Activated naive CD8-positive, alpha-beta T cell treated with anti-CD3 and anti-CD28 coated beads for 36 hours (primary cell): ENCODE data around the gene RPL22L1. TPM values are rescaled to one million over a fixed set of nuclear protein-coding genes. Genes with fewer than 3 reads are reported as not detected.
"Not testable (repeated sequence)": the region's sequence is repeated elsewhere in the genome, so short reads cannot be mapped to it uniquely, and the experiment has no call there.

ENCODE experiments used
- DNase-seq: peaks from one replicate; pipeline ENCODE4 v3.0.0; 2021
- H3K27ac Mint-ChIP-seq: one replicate; pipeline ENCODE4 v1.8.0; 2022; ENCODE audit warnings: mild to moderate bottlenecking, moderate library complexity, mixed read lengths
- H3K27me3 Mint-ChIP-seq: one replicate; pipeline ENCODE4 v1.8.0; 2022; ENCODE audit warnings: mild to moderate bottlenecking, mixed read lengths
- H3K36me3 Mint-ChIP-seq: one replicate; pipeline ENCODE4 v1.8.0; 2021; ENCODE audit warnings: mild to moderate bottlenecking, mixed read lengths
- H3K4me1 Mint-ChIP-seq: one replicate; pipeline ENCODE4 v1.8.0; 2021; ENCODE audit warnings: mixed read lengths
- H3K4me3 Mint-ChIP-seq: one replicate; pipeline ENCODE4 v1.8.0; 2022; ENCODE audit warnings: mild to moderate bottlenecking, moderate library complexity, mixed read lengths
- H3K9me3 Mint-ChIP-seq: one replicate; pipeline ENCODE4 v1.8.0; 2022; ENCODE audit warnings: mixed read lengths
- total RNA-seq, 2 experiments: library from RNA; stranded (reverse); gene quantifications; one replicate each; pipeline ENCODE4 v1.2.3, GENCODE V29; 2021

The RPL22L1 gene
- total RNA-seq, 2 experiments from 2014 or later, result 376 to 395 TPM

- Mint-ChIP-seq H3K4me1 (no peaks in the 10 kb centered on the region), H3K27me3 (no peaks in the 10 kb centered on the region)
These were observed 26.8 kb upstream of the RPL22L1 start for GRCh38 chr3:170896781-170897180.

GRCh38 chr3:170896333-170896732, 26.3 kb upstream of the RPL22L1 start:
- H3K4me3 Mint-ChIP-seq, H3K4me1 Mint-ChIP-seq, H3K27ac Mint-ChIP-seq, DNase-seq, H3K27me3 Mint-ChIP-seq, H3K9me3 Mint-ChIP-seq: not testable (repeated sequence)
- peaks cover 35% of the 10 kb centered on the region for H3K36me3 Mint-ChIP-seq

More at GRCh38 chr3:170896781-170897180, 26.8 kb upstream of the RPL22L1 start:
- Mint-ChIP-seq H3K27ac (no peak overlapping the region), H3K36me3 (peaks cover 36% of the 10 kb centered on the region), H3K9me3 (peaks cover 2% of the 10 kb centered on the region), H3K4me3 (no peak overlapping the region)
- no peak for DNase-seq

GRCh38 chr3:170893895-170894294, 23.9 kb upstream of the RPL22L1 start:
- H3K27me3 Mint-ChIP-seq, result no peaks in the 10 kb centered on the region

GRCh38 chr3:170889630-170890029, 19.6 kb upstream of the RPL22L1 start:
- Mint-ChIP-seq H3K4me3 (no peak overlapping the region), H3K4me1 (no peaks in the 10 kb centered on the region), H3K27me3 (no peaks in the 10 kb centered on the region), H3K27ac (no peak overlapping the region), H3K36me3 (peaks cover 2% of the 10 kb centered on the region), H3K9me3 (no peaks in the 10 kb centered on the region)
- DNase-seq, result no peak

More at GRCh38 chr3:170893895-170894294, 23.9 kb upstream of the RPL22L1 start:
- H3K4me1 Mint-ChIP-seq, result no peaks in the 10 kb centered on the region
- peaks cover 27% of the 10 kb centered on the region for H3K36me3 Mint-ChIP-seq
- peaks cover 2% of the 10 kb centered on the region for H3K9me3 Mint-ChIP-seq
- H3K27ac Mint-ChIP-seq, result no peak overlapping the region
- H3K4me3 Mint-ChIP-seq, result no peak overlapping the region
- no peak for DNase-seq

- H3K27ac Mint-ChIP-seq, result no peak overlapping the region
- no peaks in the 10 kb centered on the region for H3K4me1 Mint-ChIP-seq
- no peaks in the 10 kb centered on the region for H3K27me3 Mint-ChIP-seq
- H3K4me3 Mint-ChIP-seq, result no peak overlapping the region
- peaks cover under 1% of the 10 kb centered on the region for H3K36me3 Mint-ChIP-seq
- no peak for DNase-seq
- H3K9me3 Mint-ChIP-seq, result no peaks in the 10 kb centered on the region
These were observed 19.1 kb upstream of the RPL22L1 start for GRCh38 chr3:170889132-170889531.

- DNase-seq, H3K4me3 Mint-ChIP-seq, H3K36me3 Mint-ChIP-seq, H3K4me1 Mint-ChIP-seq, H3K9me3 Mint-ChIP-seq, H3K27ac Mint-ChIP-seq, H3K27me3 Mint-ChIP-seq: not testable (repeated sequence)
These were observed 14.3 kb upstream of the RPL22L1 start for GRCh38 chr3:170884109-170884930.

- DNase-seq, result not testable (repeated sequence)
These were observed 8.7 kb upstream of the RPL22L1 start for GRCh38 chr3:170878688-170879087.

GRCh38 chr3:170877311-170877710, 7.3 kb upstream of the RPL22L1 start:
- not testable (repeated sequence) for DNase-seq, H3K27me3 Mint-ChIP-seq, H3K36me3 Mint-ChIP-seq, H3K4me3 Mint-ChIP-seq, H3K4me1 Mint-ChIP-seq, H3K9me3 Mint-ChIP-seq, H3K27ac Mint-ChIP-seq

More at GRCh38 chr3:170878688-170879087, 8.7 kb upstream of the RPL22L1 start:
- H3K27ac Mint-ChIP-seq, H3K4me1 Mint-ChIP-seq, H3K9me3 Mint-ChIP-seq, H3K27me3 Mint-ChIP-seq, H3K4me3 Mint-ChIP-seq, H3K36me3 Mint-ChIP-seq: not testable (repeated sequence)

GRCh38 chr3:170876537-170876936, 6.5 kb upstream of the RPL22L1 start:
- no peak overlapping the region for H3K27ac Mint-ChIP-seq
- peaks cover 4% of the 10 kb centered on the region for H3K9me3 Mint-ChIP-seq
- H3K4me1 Mint-ChIP-seq, result no peaks in the 10 kb centered on the region
- H3K27me3 Mint-ChIP-seq, result no peaks in the 10 kb centered on the region
- no peaks in the 10 kb centered on the region for H3K36me3 Mint-ChIP-seq
- H3K4me3 Mint-ChIP-seq, result no peak overlapping the region
- no peak for DNase-seq

GRCh38 chr3:170869239-170869590, 780 bp downstream of the RPL22L1 start:
- Mint-ChIP-seq H3K27me3 (peaks cover 4% of the 10 kb centered on the region), H3K27ac (peak overlapping the region; percentile 99), H3K9me3 (no peaks in the 10 kb centered on the region), H3K4me1 (peaks cover 17% of the 10 kb centered on the region), H3K4me3 (peak overlapping the region; percentile 96), H3K36me3 (peaks cover 47% of the 10 kb centered on the region)
- DNase-seq, result no peak

GRCh38 chr3:170868577-170869238, 1.3 kb downstream of the RPL22L1 start:
- Mint-ChIP-seq H3K36me3 (peaks cover 47% of the 10 kb centered on the region), H3K27ac (peak overlapping the region; percentile 99), H3K4me1 (peaks cover 17% of the 10 kb centered on the region), H3K27me3 (peaks cover 4% of the 10 kb centered on the region), H3K4me3 (peak overlapping the region; percentile 96), H3K9me3 (no peaks in the 10 kb centered on the region)
- no peak for DNase-seq

- Mint-ChIP-seq H3K4me3 (peak overlapping the region; percentile 78), H3K9me3 (no peaks in the 10 kb centered on the region), H3K36me3 (peaks cover 47% of the 10 kb centered on the region), H3K27me3 (peaks cover 4% of the 10 kb centered on the region), H3K27ac (peak overlapping the region; percentile 73), H3K4me1 (peaks cover 17% of the 10 kb centered on the region)
- no peak for DNase-seq
These were observed 2.7 kb downstream of the RPL22L1 start for GRCh38 chr3:170867143-170867937.

GRCh38 chr3:170866499-170866898, 3.5 kb downstream of the RPL22L1 start:
- peak overlapping the region; percentile 73 for H3K27ac Mint-ChIP-seq
- H3K36me3 Mint-ChIP-seq, result peaks cover 47% of the 10 kb centered on the region
- peak overlapping the region; percentile 78 for H3K4me3 Mint-ChIP-seq

GRCh38 chr3:170865209-170866094, 4.5 kb downstream of the RPL22L1 start:
- H3K27me3 Mint-ChIP-seq, result peaks cover 4% of the 10 kb centered on the region
- H3K4me3 Mint-ChIP-seq, result peak overlapping the region; percentile 35
- no peak for DNase-seq
- peaks cover 17% of the 10 kb centered on the region for H3K4me1 Mint-ChIP-seq
- no peaks in the 10 kb centered on the region for H3K9me3 Mint-ChIP-seq
- peak overlapping the region; percentile 55 for H3K27ac Mint-ChIP-seq
- peaks cover 47% of the 10 kb centered on the region for H3K36me3 Mint-ChIP-seq

More at GRCh38 chr3:170866499-170866898, 3.5 kb downstream of the RPL22L1 start:
- peaks cover 4% of the 10 kb centered on the region for H3K27me3 Mint-ChIP-seq
- DNase-seq, result no peak
- no peaks in the 10 kb centered on the region for H3K9me3 Mint-ChIP-seq
- H3K4me1 Mint-ChIP-seq, result peaks cover 17% of the 10 kb centered on the region
